OCI-LY7 (cell line): ENCODE data around the gene WDR38. TPM values are rescaled to one million over a fixed set of nuclear protein-coding genes. Genes with fewer than 3 reads are reported as not detected.

ENCODE experiments used
- BruUV-seq: library from RNA; stranded (reverse); fragments of 400-500 nt; replicated peaks from 2 replicates; lab custom pipeline; 2021; lab: Mats Ljungman, UMichigan
- CTCF ChIA-PET: fragments of 300-600 bp; sonication (Branson Sonifier 250); formaldehyde crosslinking; loops from one replicate; lab custom pipeline; 2022; ENCODE audit warnings: antibody characterized with exemption; ENCODE audit not compliant: unreplicated experiment; lab: Charles Lee
- POLR2A ChIA-PET: fragments of 300-600 bp; sonication (Branson Sonifier 250); formaldehyde crosslinking; loops from one replicate; lab custom pipeline; 2022; ENCODE audit warnings: antibody characterized with exemption; lab: Charles Lee
- DNase-seq: peaks from one replicate; pipeline ENCODE4 v3.0.0-alpha.2; 2015; ENCODE audit warnings: low spot score
- H2AFZ ChIP-seq: fragments of 200-600 bp; sonication (generic), shearing (Covaris generic); 2 replicates; pipeline ENCODE4 v1.6.1; 2014; ENCODE audit warnings: mild to moderate bottlenecking, antibody characterized with exemption, low read length, moderate library complexity
- H3K27ac ChIP-seq: fragments of 200-600 bp; sonication (generic); 2 replicates; pipeline ENCODE4 v1.5.1; 2014; ENCODE audit warnings: mixed run types, low read depth, mild to moderate bottlenecking, moderate library complexity, low read length, inconsistent platforms; ENCODE audit not compliant: poor library complexity, severe bottlenecking
- H3K36me3 ChIP-seq: fragments of 200-600 bp; sonication (generic); 2 replicates; pipeline ENCODE4 v1.6.1; 2014; ENCODE audit warnings: mild to moderate bottlenecking, antibody characterized with exemption, low read length, moderate library complexity, mixed read lengths; ENCODE audit not compliant: insufficient read depth
- H3K4me1 ChIP-seq: fragments of 200-600 bp; sonication (generic); 2 replicates; pipeline ENCODE4 v1.5.1; 2014; ENCODE audit warnings: mild to moderate bottlenecking, low read length; ENCODE audit not compliant: insufficient read depth, poor library complexity, severe bottlenecking
- H3K4me2 ChIP-seq: fragments of 200-600 bp; sonication (generic); 2 replicates; pipeline ENCODE4 v1.6.1; 2014; ENCODE audit warnings: mild to moderate bottlenecking, low read length
- H3K4me3 ChIP-seq: fragments of 200-600 bp; sonication (generic); 2 replicates; pipeline ENCODE4 v1.5.1; 2014; ENCODE audit warnings: mild to moderate bottlenecking, low read depth, low read length; ENCODE audit not compliant: poor library complexity, severe bottlenecking
- H3K79me2 ChIP-seq: fragments of 200-600 bp; sonication (generic); 2 replicates; pipeline ENCODE4 v1.6.1; 2016; ENCODE audit warnings: low read depth, mild to moderate bottlenecking, low read length, moderate library complexity, mixed read lengths; ENCODE audit not compliant: insufficient read depth
- H3K9me2 ChIP-seq: fragments of 200-600 bp; sonication (generic); 2 replicates; pipeline ENCODE4 v1.6.1; 2016; ENCODE audit warnings: mild to moderate bottlenecking, low read length, mixed read lengths; ENCODE audit not compliant: insufficient read depth
- H3K9me3 ChIP-seq: fragments of 200-600 bp; sonication (generic); 2 replicates; pipeline ENCODE4 v1.6.1; 2014; ENCODE audit warnings: mild to moderate bottlenecking, mixed run types, low read length, mixed read lengths
- H4K20me1 ChIP-seq: fragments of 200-600 bp; sonication (generic); 2 replicates; pipeline ENCODE4 v1.6.1; 2014; ENCODE audit warnings: mild to moderate bottlenecking, antibody characterized with exemption, low read length, moderate library complexity, mixed read lengths; ENCODE audit not compliant: insufficient read depth
- CTCF ChIP-seq: fragments of 200-600 bp; sonication (generic); conservative IDR thresholded peaks from 2 replicates; pipeline ENCODE4 v1.5.1; 2014; ENCODE audit warnings: mild to moderate bottlenecking, antibody characterized with exemption, low read length, moderate library complexity, mixed read lengths
- EZH2phosphoT487 ChIP-seq: fragments of 200-600 bp; sonication (generic); IDR thresholded peaks from 2 replicates; pipeline ENCODE4 v1.6.1; 2018; ENCODE audit warnings: low read depth, borderline replicate concordance, mild to moderate bottlenecking, mixed run types, antibody characterized with exemption, low read length, moderate library complexity, mixed read lengths
- intact Hi-C: fragments of 100-400 bp; cut with micrococcal nuclease; formaldehyde crosslinking; loops from one replicate; pipeline ENCODE4 v1.10.0; 2022; ENCODE audit not compliant: unreplicated experiment
- total RNA-seq, 2 experiments: library from RNA; depleted of rRNA in 1 of 2; stranded (reverse); fragments of >200 nt in 1 of 2; shearing (Covaris generic) in 1 of 2; gene quantifications; 2 replicates each; pipeline ENCODE4 v1.2.3, GENCODE V29; 2014 to 2022

WDR38 gene
- total RNA-seq, 2 experiments from 2014 or later = not detected

- ChIA-PET POLR2A (no interaction called here), CTCF (no interaction called here)
- Histone ChIP-seq H3K27ac (no peak overlapping the region), H3K4me1 (no peaks in the 10 kb centered on the region), H4K20me1 (no peaks in the 10 kb centered on the region), H3K4me2 (no peak overlapping the region), H3K36me3 (no peaks in the 10 kb centered on the region), H3K4me3 (no peak overlapping the region), H3K79me2 (no peaks in the 10 kb centered on the region), H2AFZ (no peak overlapping the region), H3K9me2 (no peaks in the 10 kb centered on the region), H3K9me3 (no peaks in the 10 kb centered on the region)
- BruUV-seq = no TSS peak
- DNase-seq = no peak
- TF ChIP-seq EZH2phosphoT487 (no peak), CTCF (no peak)
- intact Hi-C loops = no loop called here
These were observed 43.3 kb upstream of the WDR38 start for GRCh38 chr9:124809741-124810500.

GRCh38 chr9:124810663-124811355 lies 42.5 kb upstream of the WDR38 start:
- intact Hi-C loops = no loop called here
- no peaks in the 10 kb centered on the region for H3K9me2 ChIP-seq

More at GRCh38 chr9:124810663-124811355, 42.5 kb upstream of the WDR38 start:
- POLR2A ChIA-PET = no interaction called here
- no TSS peak for BruUV-seq
- CTCF ChIA-PET = no interaction called here
- Histone ChIP-seq H3K9me3 (no peaks in the 10 kb centered on the region), H3K4me3 (no peak overlapping the region), H4K20me1 (no peaks in the 10 kb centered on the region), H2AFZ (no peak overlapping the region), H3K4me1 (no peaks in the 10 kb centered on the region), H3K36me3 (no peaks in the 10 kb centered on the region), H3K79me2 (no peaks in the 10 kb centered on the region), H3K27ac (no peak overlapping the region), H3K4me2 (no peak overlapping the region)
- TF ChIP-seq EZH2phosphoT487 (no peak), CTCF (no peak)
- DNase-seq = no peak
